ENCODE results near the gene PIK3CD.
"Not testable (repeated sequence)": the region's sequence is repeated elsewhere in the genome, so short reads cannot be mapped to it uniquely, and the experiment has no call there.

PIK3CD gene

GRCh38 chr1:9624081-9624480, 27.4 kb upstream of the PIK3CD start:
- DNase-seq, result no peak

- DNase-seq, result not testable (repeated sequence)
These were observed 26.5 kb upstream of the PIK3CD start for GRCh38 chr1:9625030-9625429.

GRCh38 chr1:9626201-9626608, 25.3 kb upstream of the PIK3CD start:
- DNase-seq, result no peak

GRCh38 chr1:9628541-9629444, 22.7 kb upstream of the PIK3CD start:
- DNase-seq, result no peak

GRCh38 chr1:9629445-9630201, 21.9 kb upstream of the PIK3CD start:
- no peak for DNase-seq

- no peak for DNase-seq
These were observed 21.0 kb upstream of the PIK3CD start for GRCh38 chr1:9630331-9631111.

- DNase-seq, result no peak
These were observed 19.9 kb upstream of the PIK3CD start for GRCh38 chr1:9631613-9632012.

GRCh38 chr1:9633493-9633892, 18.0 kb upstream of the PIK3CD start:
- DNase-seq, result no peak

- DNase-seq, result no peak
These were observed 16.9 kb upstream of the PIK3CD start for GRCh38 chr1:9634582-9634981.

GRCh38 chr1:9639227-9639626, 12.3 kb upstream of the PIK3CD start:
- no peak for DNase-seq

- DNase-seq, result no peak
These were observed 7.9 kb upstream of the PIK3CD start for GRCh38 chr1:9643351-9644256.

GRCh38 chr1:9646037-9646436, 5.5 kb upstream of the PIK3CD start:
- DNase-seq, result no peak

GRCh38 chr1:9648171-9648570, 3.4 kb upstream of the PIK3CD start:
- DNase-seq, result no peak

- no peak for DNase-seq
These were observed 1.8 kb upstream of the PIK3CD start for GRCh38 chr1:9649769-9650168.

- DNase-seq, result no peak
These were observed 339 bp upstream of the PIK3CD start for GRCh38 chr1:9651220-9651564.

GRCh38 chr1:9652379-9653209, 1.1 kb downstream of the PIK3CD start:
- DNase-seq, result no peak

GRCh38 chr1:9653210-9653490, 1.6 kb downstream of the PIK3CD start:
- no peak for DNase-seq

GRCh38 chr1:9653491-9654050, 2.0 kb downstream of the PIK3CD start:
- no peak for DNase-seq

- no peak for DNase-seq
These were observed 2.7 kb downstream of the PIK3CD start for GRCh38 chr1:9654051-9654833.

Measured in GOT3 (cell line).